Right lung (tissue), 5 donors: ENCODE results near the gene SLC25A23. TPM values are rescaled to one million over a fixed set of nuclear protein-coding genes. Genes with fewer than 3 reads are reported as not detected.

Experiments used
- DNase-seq, 2 donors: peaks; one replicate each; pipeline ENCODE4 v3.0.0-alpha.2; 2013
- polyA plus RNA-seq, 5 donors: library from polyadenylated mRNA; unstranded; fragments of 120-200 nt; gene quantifications; one replicate each; pipeline versions ENCODE4 v1.2.1 to v1.2.3, GENCODE V29; 2013; ENCODE audit warnings: inconsistent platforms in 1 of 5, low replicate concordance in 1 of 5; ENCODE audit not compliant: insufficient read length in 5 of 5, insufficient read depth in 1 of 5

Gene SLC25A23
- polyA plus RNA-seq, 5 donors, result 44.7 to 62.3 (median 49.6) TPM

- DNase-seq, result no peak
Measured at GRCh38 chr19:6427131-6427530, 32.5 kb downstream of the SLC25A23 start.

- DNase-seq, result no peak
Measured at GRCh38 chr19:6425732-6426620, 33.6 kb downstream of the SLC25A23 start.

- DNase-seq, result peak; percentile 100
Measured at GRCh38 chr19:6424939-6425731, 34.5 kb downstream of the SLC25A23 start.

- DNase-seq, result no peak
Measured at GRCh38 chr19:6424195-6424938, 35.2 kb downstream of the SLC25A23 start, which contains the start of gene KHSRP. KHSRP (minus strand) TSS chr19:6424811; CDS start chr19:6424701, 110 bp downstream.

- DNase-seq, result peak in 1 of 2 donors; percentile 31
Measured at GRCh38 chr19:6423499-6424194, 35.9 kb downstream of the SLC25A23 start.

GRCh38 chr19:6421075-6422014, 38.2 kb downstream of the SLC25A23 start:
- no peak for DNase-seq

- no peak for DNase-seq
Measured at GRCh38 chr19:6418562-6418932, 41.0 kb downstream of the SLC25A23 start.

GRCh38 chr19:6417713-6418561, 41.7 kb downstream of the SLC25A23 start:
- DNase-seq, result no peak

GRCh38 chr19:6416658-6417405, 42.8 kb downstream of the SLC25A23 start:
- DNase-seq, result no peak

GRCh38 chr19:6415591-6416190, 43.9 kb downstream of the SLC25A23 start:
- DNase-seq, result no peak

GRCh38 chr19:6414793-6415590, 44.6 kb downstream of the SLC25A23 start:
- DNase-seq, result no peak

- no peak for DNase-seq
Measured at GRCh38 chr19:6413721-6414643, 45.6 kb downstream of the SLC25A23 start.

GRCh38 chr19:6413291-6413690, 46.3 kb downstream of the SLC25A23 start:
- no peak for DNase-seq

- peak in 1 of 2 donors; percentile 69 for DNase-seq
Measured at GRCh38 chr19:6412447-6413091, 47.0 kb downstream of the SLC25A23 start.

GRCh38 chr19:6412061-6412446, 47.5 kb downstream of the SLC25A23 start:
- DNase-seq, result no peak
